ENCODE measurements around the gene TCEAL7.

GRCh38 chrX:103338663-103339062 is 8.6 kb downstream of the TCEAL7 start:
- no peak for TF ChIP-seq EGR1 (IDR thresholded peaks at IDR 0.05; ENCODE audit: low read depth in 2 of 2)
- no peak for TF ChIP-seq CTCF (IDR thresholded peaks at IDR 0.05; ENCODE audit: low read depth, low read length, missing input control)
- TF ChIP-seq GABPA (IDR thresholded peaks at IDR 0.05 in 1 of 2, conservative IDR thresholded peaks at IDR 0.05 in 1 of 2) = no peak
- no peak for TF ChIP-seq YY1 (IDR thresholded peaks at IDR 0.05)
- no peak for TF ChIP-seq TAF1 (conservative IDR thresholded peaks at IDR 0.05)
- TF ChIP-seq RAD21 (IDR thresholded peaks at IDR 0.05) = no peak
- TF ChIP-seq REST (IDR thresholded peaks at IDR 0.05) = no peak
